HG03159 (cell line): Measurements from ENCODE around the gene STK32B.

Source experiments
- ATAC-seq: cut with Tn5 transposase; IDR thresholded peaks from one replicate; pipeline ENCODE4 v1.9.1; 2021; ENCODE audit warnings: mild to moderate bottlenecking, moderate library complexity; ENCODE audit not compliant: unreplicated experiment

Gene STK32B

GRCh38 chr4:5383191-5383980 lies 332.1 kb downstream of the STK32B start:
- no peak for ATAC-seq

- no peak for ATAC-seq
These were observed 334.5 kb downstream of the STK32B start for GRCh38 chr4:5385741-5386311.

- no peak for ATAC-seq
These were observed 335.6 kb downstream of the STK32B start for GRCh38 chr4:5386921-5387320.

- no peak for ATAC-seq
These were observed 336.2 kb downstream of the STK32B start for GRCh38 chr4:5387457-5387856.

GRCh38 chr4:5389756-5390310 lies 338.6 kb downstream of the STK32B start:
- ATAC-seq = no peak

- ATAC-seq = no peak
These were observed 340.2 kb downstream of the STK32B start for GRCh38 chr4:5391492-5391891.

- no peak for ATAC-seq
These were observed 342.7 kb downstream of the STK32B start for GRCh38 chr4:5393911-5394513.

GRCh38 chr4:5395781-5396180 lies 344.5 kb downstream of the STK32B start:
- ATAC-seq = no peak

- no peak for ATAC-seq
These were observed 346.8 kb downstream of the STK32B start for GRCh38 chr4:5398056-5398455.

- no peak for ATAC-seq
These were observed 347.8 kb downstream of the STK32B start for GRCh38 chr4:5399124-5399523.

GRCh38 chr4:5399790-5400421 lies 348.6 kb downstream of the STK32B start:
- no peak for ATAC-seq

- no peak for ATAC-seq
These were observed 352.6 kb downstream of the STK32B start for GRCh38 chr4:5403746-5404497.

GRCh38 chr4:5409237-5409636 lies 358.0 kb downstream of the STK32B start:
- no peak for ATAC-seq

GRCh38 chr4:5409972-5410618 lies 358.8 kb downstream of the STK32B start:
- no peak for ATAC-seq

GRCh38 chr4:5412296-5412695 lies 361.0 kb downstream of the STK32B start:
- no peak for ATAC-seq

- ATAC-seq = no peak
These were observed 361.5 kb downstream of the STK32B start for GRCh38 chr4:5412751-5413150.

GRCh38 chr4:5416637-5417036 lies 365.4 kb downstream of the STK32B start:
- ATAC-seq = no peak

GRCh38 chr4:5420266-5420665 lies 369.0 kb downstream of the STK32B start:
- no peak for ATAC-seq

GRCh38 chr4:5421416-5421815 lies 370.1 kb downstream of the STK32B start:
- no peak for ATAC-seq

- ATAC-seq = no peak
These were observed 370.9 kb downstream of the STK32B start for GRCh38 chr4:5422195-5422594.
